K562 (cell line): ENCODE data around the gene MEST. TPM values are rescaled to one million over a fixed set of nuclear protein-coding genes. Genes with fewer than 3 reads are reported as not detected.
A peak's percentile ranks its signal among the peaks of the same experiment; 100 is the strongest.

Source experiments
- microRNA counts: library from miRNA; unstranded; fragments of <30 nt; microRNA quantifications from one replicate; lab custom pipeline; 2016
- microRNA-seq: library from miRNA; unstranded; fragments of <30 nt; microRNA quantifications from one replicate; pipeline ENCODE4, GENCODE V29; 2018; ENCODE audit warnings: borderline microRNAs expressed
- polyA plus RNA-seq, 8 experiments: library from polyadenylated mRNA; depleted of rRNA in 4 of 8; stranded (reverse) in 5 of 8; unstranded in 3 of 8; fragments of >200 nt; fragmentation: Nextera tagmentation in 2 of 8; fragmentation: Illumina TruSeq in 1 of 8; extraction: Ambion mirVana in 2 of 8; extraction: Trizol in 1 of 8; gene quantifications; 2 replicates each; pipeline versions ENCODE4 v1.2.1 to v1.2.3, GENCODE V29; 2011 to 2014; ENCODE audit warnings: inconsistent platforms in 1 of 8, missing spikeins in 1 of 8
- small RNA-seq: library from RNA; depleted of rRNA; stranded (forward); fragments of <200 nt; gene quantifications from one replicate; pipeline ENCODE3, GENCODE V24; 2014
- total RNA-seq, 7 experiments: library from RNA; depleted of rRNA in 6 of 7; stranded (reverse); fragments of >200 nt in 6 of 7; fragmentation: Illumina TruSeq in 2 of 7; extraction: Trizol in 2 of 7; gene quantifications; 2 replicates each; pipeline versions ENCODE4 v1.2.1 to v1.2.3, GENCODE V29; 2011 to 2021; ENCODE audit warnings: low replicate concordance in 1 of 7

Gene MEST
- total and polyA plus RNA-seq, 9 of the 15 experiments (the other 6 are each of a cell fraction or from before 2014, with no cell fraction given): 0.04 to 0.74 (median 0.36) TPM; not detected in 1

MicroRNAs within 50 kb of the gene (microRNA counts, 767-probe panel; counts per million panel counts)
- microRNA hsa-miR-335-5p (lab: Ali Mortazavi, UCI): not detected

Small RNAs within 50 kb of the gene (microRNA-seq; reads per million reads assigned to microRNA genes)
- gene MIR335: 18.6 reads per million, percentile 64 among the genes with 10 or more reads in this experiment

Small RNAs within 50 kb of the gene (small RNA-seq; reads per million reads assigned to genes)
- gene MIR335 (not detected), gene RF02148 (not detected), gene RF02149 (not detected), gene RF02150 (not detected)

Other genes with a start within 250 kb of the MEST start
Only the 7 nearest of the 8 such genes appear.
- 0.24 TPM in 1 of 2 replicates, not detected in the other for gene CPA2, start 225.2 kb upstream of the MEST start, total RNA-seq (2014; rRNA removed)
- not detected in 2 replicates for gene CPA2, start 225.2 kb upstream of the MEST start, total RNA-seq (2014; rRNA removed; fragmentation: Illumina TruSeq; extraction: Trizol)
- not detected in 2 replicates for gene CPA2, start 225.2 kb upstream of the MEST start, total RNA-seq (2015; rRNA removed; fragmentation: Illumina TruSeq; extraction: Trizol)
- 0.84 and 1.2 TPM in 2 replicates for gene CPA2, start 225.2 kb upstream of the MEST start, total RNA-seq (2021)
- 0.11 TPM in 1 of 2 replicates, not detected in the other for gene CPA2, start 225.2 kb upstream of the MEST start, polyA plus RNA-seq (2011; rRNA removed)
- gene CPA2, start 225.2 kb upstream of the MEST start, polyA plus RNA-seq (2014; fragmentation: Illumina TruSeq; extraction: Trizol): 0.09 TPM in 1 of 2 replicates, not detected in the other
- gene CPA2, start 225.2 kb upstream of the MEST start, polyA plus RNA-seq (2014; fragmentation: Nextera tagmentation; extraction: Ambion mirVana): under 1 TPM in 1 of 2 experiments, not detected in 1; 0.04 TPM
- 0.05 and 0.20 TPM in 2 replicates for gene CPA2, start 225.2 kb upstream of the MEST start, polyA plus RNA-seq (2014; rRNA removed)
- not detected in 2 replicates for gene CPA4, start 198.9 kb upstream of the MEST start, total RNA-seq (2014; rRNA removed)
- not detected in 2 replicates for gene CPA4, start 198.9 kb upstream of the MEST start, total RNA-seq (2014; rRNA removed; fragmentation: Illumina TruSeq; extraction: Trizol)
- gene CPA4, start 198.9 kb upstream of the MEST start, total RNA-seq (2015; rRNA removed; fragmentation: Illumina TruSeq; extraction: Trizol): not detected in 2 replicates
- not detected in 2 replicates for gene CPA4, start 198.9 kb upstream of the MEST start, total RNA-seq (2021)
- 0.05 TPM in 1 of 2 replicates, not detected in the other for gene CPA4, start 198.9 kb upstream of the MEST start, polyA plus RNA-seq (2011; rRNA removed)
- gene CPA4, start 198.9 kb upstream of the MEST start, polyA plus RNA-seq (2014; fragmentation: Illumina TruSeq; extraction: Trizol): not detected in 2 replicates
- gene CPA4, start 198.9 kb upstream of the MEST start, polyA plus RNA-seq (2014; fragmentation: Nextera tagmentation; extraction: Ambion mirVana): not detected
- not detected in 2 replicates for gene CPA4, start 198.9 kb upstream of the MEST start, polyA plus RNA-seq (2014; rRNA removed)
- 0.16 and 0.23 TPM in 2 replicates for gene CPA5, start 147.3 kb upstream of the MEST start, total RNA-seq (2014; rRNA removed)
- 0.29 and 0.91 TPM in 2 replicates for gene CPA5, start 147.3 kb upstream of the MEST start, total RNA-seq (2014; rRNA removed; fragmentation: Illumina TruSeq; extraction: Trizol)
- gene CPA5, start 147.3 kb upstream of the MEST start, total RNA-seq (2015; rRNA removed; fragmentation: Illumina TruSeq; extraction: Trizol): 0.26 and 0.94 TPM in 2 replicates
- gene CPA5, start 147.3 kb upstream of the MEST start, total RNA-seq (2021): 0.18 and 0.22 TPM in 2 replicates
- gene CPA5, start 147.3 kb upstream of the MEST start, polyA plus RNA-seq (2011; rRNA removed): 0.14 and 0.50 TPM in 2 replicates
- 0.24 and 1.00 TPM in 2 replicates for gene CPA5, start 147.3 kb upstream of the MEST start, polyA plus RNA-seq (2014; fragmentation: Illumina TruSeq; extraction: Trizol)
- gene CPA5, start 147.3 kb upstream of the MEST start, polyA plus RNA-seq (2014; fragmentation: Nextera tagmentation; extraction: Ambion mirVana): 1 to 10 TPM; 1.0 to 2.4 TPM
- gene CPA5, start 147.3 kb upstream of the MEST start, polyA plus RNA-seq (2014; rRNA removed): 0.11 and 0.13 TPM in 2 replicates
- not detected in 2 replicates for gene CPA1, start 111.6 kb upstream of the MEST start, total RNA-seq (2014; rRNA removed)
- not detected in 2 replicates for gene CPA1, start 111.6 kb upstream of the MEST start, total RNA-seq (2014; rRNA removed; fragmentation: Illumina TruSeq; extraction: Trizol)
- not detected in 2 replicates for gene CPA1, start 111.6 kb upstream of the MEST start, total RNA-seq (2015; rRNA removed; fragmentation: Illumina TruSeq; extraction: Trizol)
- gene CPA1, start 111.6 kb upstream of the MEST start, total RNA-seq (2021): 6.5 and 9.7 TPM in 2 replicates
- not detected in 2 replicates for gene CPA1, start 111.6 kb upstream of the MEST start, polyA plus RNA-seq (2011; rRNA removed)
- not detected in 2 replicates for gene CPA1, start 111.6 kb upstream of the MEST start, polyA plus RNA-seq (2014; fragmentation: Illumina TruSeq; extraction: Trizol)
- gene CPA1, start 111.6 kb upstream of the MEST start, polyA plus RNA-seq (2014; fragmentation: Nextera tagmentation; extraction: Ambion mirVana): not detected
- not detected in 2 replicates for gene CPA1, start 111.6 kb upstream of the MEST start, polyA plus RNA-seq (2014; rRNA removed)
- gene CEP41, start 51.1 kb upstream of the MEST start, total RNA-seq (2014; rRNA removed): 1.5 and 4.2 TPM in 2 replicates
- gene CEP41, start 51.1 kb upstream of the MEST start, total RNA-seq (2014; rRNA removed; fragmentation: Illumina TruSeq; extraction: Trizol): 4.9 and 8.0 TPM in 2 replicates
- gene CEP41, start 51.1 kb upstream of the MEST start, total RNA-seq (2015; rRNA removed; fragmentation: Illumina TruSeq; extraction: Trizol): 4.6 and 5.0 TPM in 2 replicates
- 5.6 and 6.4 TPM in 2 replicates for gene CEP41, start 51.1 kb upstream of the MEST start, total RNA-seq (2021)
- gene CEP41, start 51.1 kb upstream of the MEST start, polyA plus RNA-seq (2011; rRNA removed): 4.4 and 9.2 TPM in 2 replicates
- gene CEP41, start 51.1 kb upstream of the MEST start, polyA plus RNA-seq (2014; fragmentation: Illumina TruSeq; extraction: Trizol): 8.1 and 10.9 TPM in 2 replicates
- 10 to 100 TPM; 15.3 to 15.5 TPM for gene CEP41, start 51.1 kb upstream of the MEST start, polyA plus RNA-seq (2014; fragmentation: Nextera tagmentation; extraction: Ambion mirVana)
- 5.8 and 7.4 TPM in 2 replicates for gene CEP41, start 51.1 kb upstream of the MEST start, polyA plus RNA-seq (2014; rRNA removed)
- 25.5 and 27.3 TPM in 2 replicates for gene COPG2, start 176.7 kb downstream of the MEST start, total RNA-seq (2014; rRNA removed)
- gene COPG2, start 176.7 kb downstream of the MEST start, total RNA-seq (2014; rRNA removed; fragmentation: Illumina TruSeq; extraction: Trizol): 32.5 and 37.4 TPM in 2 replicates
- 28.5 and 28.7 TPM in 2 replicates for gene COPG2, start 176.7 kb downstream of the MEST start, total RNA-seq (2015; rRNA removed; fragmentation: Illumina TruSeq; extraction: Trizol)
- gene COPG2, start 176.7 kb downstream of the MEST start, total RNA-seq (2021): 42.4 and 43.0 TPM in 2 replicates
- gene COPG2, start 176.7 kb downstream of the MEST start, polyA plus RNA-seq (2011; rRNA removed): 104 and 105 TPM in 2 replicates
- 52.5 and 54.4 TPM in 2 replicates for gene COPG2, start 176.7 kb downstream of the MEST start, polyA plus RNA-seq (2014; fragmentation: Illumina TruSeq; extraction: Trizol)
- gene COPG2, start 176.7 kb downstream of the MEST start, polyA plus RNA-seq (2014; fragmentation: Nextera tagmentation; extraction: Ambion mirVana): 1 to 10 TPM; 6.6 to 9.0 TPM
- 38.4 and 39.9 TPM in 2 replicates for gene COPG2, start 176.7 kb downstream of the MEST start, polyA plus RNA-seq (2014; rRNA removed)
- gene TSGA13, start 194.5 kb downstream of the MEST start, total RNA-seq (2014; rRNA removed): 0.08 TPM in 1 of 2 replicates, not detected in the other
- gene TSGA13, start 194.5 kb downstream of the MEST start, total RNA-seq (2014; rRNA removed; fragmentation: Illumina TruSeq; extraction: Trizol): not detected in 2 replicates
- not detected in 2 replicates for gene TSGA13, start 194.5 kb downstream of the MEST start, total RNA-seq (2015; rRNA removed; fragmentation: Illumina TruSeq; extraction: Trizol)
- gene TSGA13, start 194.5 kb downstream of the MEST start, total RNA-seq (2021): not detected in 2 replicates
- not detected in 2 replicates for gene TSGA13, start 194.5 kb downstream of the MEST start, polyA plus RNA-seq (2011; rRNA removed)
- not detected in 2 replicates for gene TSGA13, start 194.5 kb downstream of the MEST start, polyA plus RNA-seq (2014; fragmentation: Illumina TruSeq; extraction: Trizol)
- not detected for gene TSGA13, start 194.5 kb downstream of the MEST start, polyA plus RNA-seq (2014; fragmentation: Nextera tagmentation; extraction: Ambion mirVana)
- gene TSGA13, start 194.5 kb downstream of the MEST start, polyA plus RNA-seq (2014; rRNA removed): not detected in 2 replicates